HepG2 (cell line): ENCODE results near the gene PPP1R9B. TPM values are rescaled to one million over a fixed set of nuclear protein-coding genes. Genes with fewer than 3 reads are reported as not detected.

Source experiments
- CEBPB ChIP-seq: IDR thresholded peaks from 2 replicates; pipeline ENCODE4 v1.6.1; 2011; ENCODE audit warnings: low read depth, low read length, improper control_type of control experiment, borderline replicate concordance
- ETV5 ChIP-seq: IDR thresholded peaks from 2 replicates; pipeline ENCODE4 v1.6.1; 2018; ENCODE audit warnings: missing biosample characterization, missing genetic modification reagents, inconsistent platforms, borderline replicate concordance
- KDM5B ChIP-seq: sonication (generic); formaldehyde crosslinking; IDR thresholded peaks from 2 replicates; pipeline ENCODE4 v1.4.0; 2020; ENCODE audit warnings: missing genetic modification reagents, mild to moderate bottlenecking, borderline replicate concordance
- SALL1 ChIP-seq: sonication (generic); formaldehyde crosslinking; IDR thresholded peaks from 2 replicates; pipeline ENCODE4 v1.8.0; 2022; ENCODE audit warnings: mild to moderate bottlenecking, missing genetic modification reagents
- ZNF883 ChIP-seq: sonication (generic); formaldehyde crosslinking; IDR thresholded peaks from 2 replicates; pipeline ENCODE4 v1.5.1; 2020; ENCODE audit warnings: mild to moderate bottlenecking, missing genetic modification reagents; ENCODE audit errors: not compliant biosample characterization
- polyA plus RNA-seq, 8 experiments: library from polyadenylated mRNA; depleted of rRNA in 3 of 8; stranded (reverse) in 7 of 8; unstranded in 1 of 8; fragments of >200 nt; fragmentation: Illumina TruSeq in 4 of 8; extraction: Trizol in 4 of 8; gene quantifications; 2 replicates each; pipeline versions ENCODE4 v1.2.1 to v1.2.3, GENCODE V29; 2011 to 2016; ENCODE audit warnings: low read depth in 4 of 8, missing spikeins in 1 of 8, mixed read lengths in 1 of 8; ENCODE audit not compliant: insufficient read depth in 1 of 8
- total RNA-seq, 5 experiments: library from RNA; depleted of rRNA; stranded (reverse); fragments of >200 nt; fragmentation: Illumina TruSeq; extraction: Trizol; gene quantifications; 2 replicates each; pipeline ENCODE4 v1.2.3, GENCODE V29; 2016; ENCODE audit warnings: low read depth in 1 of 5
- TF ChIP-seq, protein P1 (sequence below): fragments of 450-650 bp; IDR thresholded peaks from 2 replicates; pipeline ENCODE4 v1.6.1; 2017; ENCODE audit warnings: mild to moderate bottlenecking
- TF ChIP-seq, protein P2 (sequence below): sonication (generic); formaldehyde crosslinking; IDR thresholded peaks from 2 replicates; pipeline ENCODE4 v1.4.0; 2020; ENCODE audit warnings: mild to moderate bottlenecking, missing genetic modification reagents
- TF ChIP-seq, protein P3 (sequence below), 2 experiments: sonication (generic) in 1 of 2; formaldehyde crosslinking in 1 of 2; IDR thresholded peaks; 2 replicates each; pipeline versions ENCODE4 v1.6.1 to v1.9.0; 2014 to 2022; ENCODE audit warnings: antibody characterized with exemption in 1 of 2, borderline replicate concordance in 1 of 2, inconsistent platforms in 1 of 2, low read depth in 1 of 2, missing genetic modification reagents in 1 of 2

Gene PPP1R9B
- total and polyA plus RNA-seq, 2 of the 13 experiments (the other 11 are each of a cell fraction or from before 2014, with no cell fraction given), result 9.4 to 15.8 TPM

DNA sequence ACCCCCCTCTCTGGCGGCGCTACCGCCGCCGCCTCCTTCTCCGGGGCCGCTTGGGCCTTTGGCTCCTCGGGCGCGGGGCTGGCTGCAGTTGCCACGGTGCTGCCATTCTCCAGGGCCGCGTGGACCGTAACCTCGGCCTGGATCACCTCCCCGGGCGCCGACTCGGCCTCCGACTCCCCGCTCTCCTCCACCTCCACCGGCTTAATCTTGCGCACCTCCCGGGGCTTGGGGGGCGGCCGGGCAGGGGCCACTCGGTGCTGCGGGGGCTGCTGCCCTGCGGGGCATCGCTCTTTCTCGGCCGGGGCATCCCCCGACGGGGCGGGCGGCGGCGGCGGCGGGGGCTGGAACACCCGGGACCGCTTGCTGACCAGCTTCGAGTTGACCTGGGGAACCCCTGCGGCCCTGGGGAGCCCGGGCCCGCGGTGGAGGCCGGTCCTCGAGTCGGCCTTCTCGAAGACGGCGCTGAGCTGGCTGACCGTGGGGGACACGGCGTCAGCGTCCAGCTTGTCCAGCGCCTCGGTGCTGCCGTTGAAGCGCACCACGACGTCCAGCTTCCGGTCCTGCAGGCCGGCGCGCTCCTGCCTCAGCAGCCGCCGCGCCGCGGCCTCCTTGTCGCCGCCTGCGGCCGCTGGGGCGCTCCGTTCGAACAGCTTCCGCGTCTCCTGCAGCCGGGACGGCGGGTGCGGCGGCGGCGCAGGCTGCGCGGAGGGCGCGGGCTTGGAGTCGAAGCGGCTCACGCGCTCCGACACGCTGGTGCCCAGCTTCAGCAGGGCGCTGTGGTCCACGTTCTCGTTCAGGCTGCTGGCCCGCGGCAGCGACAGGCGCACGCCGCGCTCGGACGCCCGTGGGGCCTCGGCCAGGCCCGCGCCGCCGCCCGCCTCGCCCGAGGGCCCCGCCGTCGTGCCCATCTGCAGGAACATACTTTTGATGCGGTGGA is 792 bp downstream of the PPP1R9B start (continued):
- no peak for TF ChIP-seq CEBPB
- peak; percentile 89 for TF ChIP-seq ETV5 (CRISPR knock-in tag)
- TF ChIP-seq KDM5B (CRISPR knock-in tag), result peak; percentile 80; the same call in 1 of the 2 replicates
- TF ChIP-seq, protein P1, sequence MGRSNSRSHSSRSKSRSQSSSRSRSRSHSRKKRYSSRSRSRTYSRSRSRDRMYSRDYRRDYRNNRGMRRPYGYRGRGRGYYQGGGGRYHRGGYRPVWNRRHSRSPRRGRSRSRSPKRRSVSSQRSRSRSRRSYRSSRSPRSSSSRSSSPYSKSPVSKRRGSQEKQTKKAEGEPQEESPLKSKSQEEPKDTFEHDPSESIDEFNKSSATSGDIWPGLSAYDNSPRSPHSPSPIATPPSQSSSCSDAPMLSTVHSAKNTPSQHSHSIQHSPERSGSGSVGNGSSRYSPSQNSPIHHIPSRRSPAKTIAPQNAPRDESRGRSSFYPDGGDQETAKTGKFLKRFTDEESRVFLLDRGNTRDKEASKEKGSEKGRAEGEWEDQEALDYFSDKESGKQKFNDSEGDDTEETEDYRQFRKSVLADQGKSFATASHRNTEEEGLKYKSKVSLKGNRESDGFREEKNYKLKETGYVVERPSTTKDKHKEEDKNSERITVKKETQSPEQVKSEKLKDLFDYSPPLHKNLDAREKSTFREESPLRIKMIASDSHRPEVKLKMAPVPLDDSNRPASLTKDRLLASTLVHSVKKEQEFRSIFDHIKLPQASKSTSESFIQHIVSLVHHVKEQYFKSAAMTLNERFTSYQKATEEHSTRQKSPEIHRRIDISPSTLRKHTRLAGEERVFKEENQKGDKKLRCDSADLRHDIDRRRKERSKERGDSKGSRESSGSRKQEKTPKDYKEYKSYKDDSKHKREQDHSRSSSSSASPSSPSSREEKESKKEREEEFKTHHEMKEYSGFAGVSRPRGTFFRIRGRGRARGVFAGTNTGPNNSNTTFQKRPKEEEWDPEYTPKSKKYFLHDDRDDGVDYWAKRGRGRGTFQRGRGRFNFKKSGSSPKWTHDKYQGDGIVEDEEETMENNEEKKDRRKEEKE, result no peak
- TF ChIP-seq, protein P2, sequence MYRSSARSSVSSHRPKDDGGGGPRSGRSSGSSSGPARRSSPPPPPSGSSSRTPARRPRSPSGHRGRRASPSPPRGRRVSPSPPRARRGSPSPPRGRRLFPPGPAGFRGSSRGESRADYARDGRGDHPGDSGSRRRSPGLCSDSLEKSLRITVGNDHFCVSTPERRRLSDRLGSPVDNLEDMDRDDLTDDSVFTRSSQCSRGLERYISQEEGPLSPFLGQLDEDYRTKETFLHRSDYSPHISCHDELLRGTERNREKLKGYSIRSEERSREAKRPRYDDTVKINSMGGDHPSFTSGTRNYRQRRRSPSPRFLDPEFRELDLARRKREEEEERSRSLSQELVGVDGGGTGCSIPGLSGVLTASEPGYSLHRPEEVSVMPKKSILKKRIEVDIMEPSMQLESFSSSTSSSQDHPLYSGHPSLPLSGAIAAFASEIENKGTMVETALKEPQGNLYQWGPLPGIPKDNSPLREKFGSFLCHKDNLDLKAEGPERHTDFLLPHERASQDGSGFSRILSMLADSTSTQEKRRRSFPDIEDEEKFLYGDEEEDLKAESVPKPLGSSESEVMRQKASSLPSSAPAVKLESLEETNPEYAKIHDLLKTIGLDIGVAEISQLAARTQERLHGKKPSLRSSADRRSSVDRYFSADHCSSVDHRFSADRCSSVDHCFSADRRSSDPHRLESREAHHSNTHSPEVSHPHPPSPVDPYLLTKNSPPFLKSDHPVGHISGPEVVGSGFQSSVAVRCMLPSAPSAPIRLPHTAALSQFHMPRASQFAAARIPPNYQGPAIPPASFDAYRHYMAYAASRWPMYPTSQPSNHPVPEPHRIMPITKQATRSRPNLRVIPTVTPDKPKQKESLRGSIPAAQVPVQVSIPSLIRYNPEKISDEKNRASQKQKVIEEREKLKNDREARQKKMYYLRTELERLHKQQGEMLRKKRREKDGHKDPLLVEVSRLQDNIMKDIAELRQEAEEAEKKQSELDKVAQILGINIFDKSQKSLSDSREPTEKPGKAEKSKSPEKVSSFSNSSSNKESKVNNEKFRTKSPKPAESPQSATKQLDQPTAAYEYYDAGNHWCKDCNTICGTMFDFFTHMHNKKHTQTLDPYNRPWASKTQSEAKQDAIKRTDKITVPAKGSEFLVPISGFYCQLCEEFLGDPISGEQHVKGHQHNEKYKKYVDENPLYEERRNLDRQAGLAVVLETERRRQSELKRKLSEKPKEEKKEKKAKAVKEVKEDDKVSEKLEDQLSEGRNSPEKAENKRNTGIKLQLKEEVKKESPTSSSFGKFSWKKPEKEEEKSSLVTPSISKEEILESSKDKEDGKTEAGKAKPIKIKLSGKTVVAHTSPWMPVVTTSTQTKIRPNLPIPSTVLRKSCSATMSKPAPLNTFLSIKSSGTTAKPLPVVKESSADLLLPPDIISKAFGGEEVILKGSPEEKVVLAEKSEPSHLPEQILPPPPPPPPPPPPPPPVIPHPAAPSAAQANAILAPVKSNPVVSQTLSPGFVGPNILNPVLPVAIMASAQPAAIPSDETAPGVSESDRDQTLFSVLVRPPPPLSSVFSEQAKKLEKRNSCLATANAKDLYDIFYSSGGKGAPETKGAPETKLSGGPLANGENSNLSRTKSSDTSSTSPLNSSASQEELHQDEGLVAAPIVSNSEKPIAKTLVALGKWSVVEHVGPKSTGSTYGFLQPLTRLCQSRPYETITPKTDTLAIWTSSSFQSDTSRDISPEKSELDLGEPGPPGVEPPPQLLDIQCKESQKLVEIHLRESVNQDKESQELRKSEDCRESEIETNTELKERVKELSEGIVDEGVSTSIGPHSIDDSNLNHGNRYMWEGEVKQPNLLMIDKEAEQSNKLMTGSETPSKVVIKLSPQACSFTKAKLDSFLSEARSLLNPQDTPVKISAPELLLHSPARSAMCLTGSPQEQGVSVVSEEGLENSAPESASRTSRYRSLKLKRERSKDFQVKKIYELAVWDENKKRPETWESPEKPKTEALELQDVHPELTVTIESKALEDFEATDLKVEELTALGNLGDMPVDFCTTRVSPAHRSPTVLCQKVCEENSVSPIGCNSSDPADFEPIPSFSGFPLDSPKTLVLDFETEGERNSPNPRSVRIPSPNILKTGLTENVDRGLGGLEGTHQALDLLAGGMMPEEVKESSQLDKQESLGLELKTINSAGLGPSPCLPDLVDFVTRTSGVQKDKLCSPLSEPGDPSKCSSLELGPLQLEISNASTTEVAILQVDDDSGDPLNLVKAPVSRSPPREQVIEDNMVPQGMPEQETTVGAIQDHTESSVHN, result no peak; the same call in 1 of the 2 replicates
- peak; percentile 69 for TF ChIP-seq SALL1 (CRISPR knock-in tag)
- TF ChIP-seq, protein P3, sequence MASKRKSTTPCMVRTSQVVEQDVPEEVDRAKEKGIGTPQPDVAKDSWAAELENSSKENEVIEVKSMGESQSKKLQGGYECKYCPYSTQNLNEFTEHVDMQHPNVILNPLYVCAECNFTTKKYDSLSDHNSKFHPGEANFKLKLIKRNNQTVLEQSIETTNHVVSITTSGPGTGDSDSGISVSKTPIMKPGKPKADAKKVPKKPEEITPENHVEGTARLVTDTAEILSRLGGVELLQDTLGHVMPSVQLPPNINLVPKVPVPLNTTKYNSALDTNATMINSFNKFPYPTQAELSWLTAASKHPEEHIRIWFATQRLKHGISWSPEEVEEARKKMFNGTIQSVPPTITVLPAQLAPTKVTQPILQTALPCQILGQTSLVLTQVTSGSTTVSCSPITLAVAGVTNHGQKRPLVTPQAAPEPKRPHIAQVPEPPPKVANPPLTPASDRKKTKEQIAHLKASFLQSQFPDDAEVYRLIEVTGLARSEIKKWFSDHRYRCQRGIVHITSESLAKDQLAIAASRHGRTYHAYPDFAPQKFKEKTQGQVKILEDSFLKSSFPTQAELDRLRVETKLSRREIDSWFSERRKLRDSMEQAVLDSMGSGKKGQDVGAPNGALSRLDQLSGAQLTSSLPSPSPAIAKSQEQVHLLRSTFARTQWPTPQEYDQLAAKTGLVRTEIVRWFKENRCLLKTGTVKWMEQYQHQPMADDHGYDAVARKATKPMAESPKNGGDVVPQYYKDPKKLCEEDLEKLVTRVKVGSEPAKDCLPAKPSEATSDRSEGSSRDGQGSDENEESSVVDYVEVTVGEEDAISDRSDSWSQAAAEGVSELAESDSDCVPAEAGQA (IDR thresholded peaks at IDR 0.05; ENCODE audit: low read depth), result no peak
- TF ChIP-seq, protein P3 (CRISPR knock-in tag; IDR thresholded peaks at IDR 0.05; ENCODE audit: borderline replicate concordance), result no peak
- no peak for TF ChIP-seq ZNF883 (CRISPR knock-in tag)
